CD4-positive, alpha-beta T cell treated with Interleukin-21 for 1 hour (primary cell): ENCODE data around the gene FAF2.

ENCODE experiments used
- DNase-seq: peaks from one replicate; pipeline ENCODE4 v3.0.0-alpha.2; 2020

Gene FAF2

GRCh38 chr5:176513788-176514187 lies 65.6 kb downstream of the FAF2 start:
- DNase-seq, result no peak

- DNase-seq, result no peak
Observed at GRCh38 chr5:176514244-176514950, 66.2 kb downstream of the FAF2 start.

- peak; percentile 8 for DNase-seq
Observed at GRCh38 chr5:176515396-176515795, 67.2 kb downstream of the FAF2 start.

- DNase-seq, result peak; percentile 25
Observed at GRCh38 chr5:176517053-176517661, 69.0 kb downstream of the FAF2 start.

- DNase-seq, result no peak
Observed at GRCh38 chr5:176519810-176520720, 71.9 kb downstream of the FAF2 start.

GRCh38 chr5:176521286-176521685 lies 73.1 kb downstream of the FAF2 start:
- DNase-seq, result no peak

GRCh38 chr5:176521699-176522263 lies 73.6 kb downstream of the FAF2 start:
- DNase-seq, result no peak

- DNase-seq, result no peak
Observed at GRCh38 chr5:176524138-176524537, 76.0 kb downstream of the FAF2 start.

- DNase-seq, result no peak
Observed at GRCh38 chr5:176524987-176525386, 76.8 kb downstream of the FAF2 start.

- DNase-seq, result no peak
Observed at GRCh38 chr5:176525677-176526076, 77.5 kb downstream of the FAF2 start.

- DNase-seq, result no peak
Observed at GRCh38 chr5:176526462-176526861, 78.3 kb downstream of the FAF2 start.

GRCh38 chr5:176527246-176528222 lies 79.3 kb downstream of the FAF2 start:
- no peak for DNase-seq

GRCh38 chr5:176528301-176528700 lies 80.1 kb downstream of the FAF2 start:
- DNase-seq, result no peak

GRCh38 chr5:176528761-176529115 lies 80.6 kb downstream of the FAF2 start:
- DNase-seq, result no peak

GRCh38 chr5:176529116-176529740 lies 81.0 kb downstream of the FAF2 start:
- no peak for DNase-seq

GRCh38 chr5:176529741-176530141 lies 81.6 kb downstream of the FAF2 start:
- DNase-seq, result peak; percentile 80

- DNase-seq, result peak; percentile 17
Observed at GRCh38 chr5:176530393-176530982, 82.3 kb downstream of the FAF2 start.

- DNase-seq, result no peak
Observed at GRCh38 chr5:176530983-176531901, 83.1 kb downstream of the FAF2 start.

- no peak for DNase-seq
Observed at GRCh38 chr5:176531902-176532493, 83.8 kb downstream of the FAF2 start.

- no peak for DNase-seq
Observed at GRCh38 chr5:176532795-176533194, 84.6 kb downstream of the FAF2 start.
